Astrocyte (in vitro differentiated cells and primary cell): ENCODE data around the gene ATP6V0B.

Source experiments
- EZH2 ChIP-seq: IDR thresholded peaks from 2 replicates; pipeline ENCODE4 v1.6.1; 2012; ENCODE audit warnings: mild to moderate bottlenecking, low read length, inconsistent platforms; ENCODE audit not compliant: insufficient read depth
- TF ChIP-seq, protein P1 (sequence below): IDR thresholded peaks from 2 replicates; pipeline ENCODE4 v1.5.1; 2011; ENCODE audit warnings: low read depth, mild to moderate bottlenecking, inconsistent platforms, low read length, moderate library complexity; ENCODE audit not compliant: insufficient read depth

- TF ChIP-seq EZH2 = no peak
- TF ChIP-seq, protein P1, sequence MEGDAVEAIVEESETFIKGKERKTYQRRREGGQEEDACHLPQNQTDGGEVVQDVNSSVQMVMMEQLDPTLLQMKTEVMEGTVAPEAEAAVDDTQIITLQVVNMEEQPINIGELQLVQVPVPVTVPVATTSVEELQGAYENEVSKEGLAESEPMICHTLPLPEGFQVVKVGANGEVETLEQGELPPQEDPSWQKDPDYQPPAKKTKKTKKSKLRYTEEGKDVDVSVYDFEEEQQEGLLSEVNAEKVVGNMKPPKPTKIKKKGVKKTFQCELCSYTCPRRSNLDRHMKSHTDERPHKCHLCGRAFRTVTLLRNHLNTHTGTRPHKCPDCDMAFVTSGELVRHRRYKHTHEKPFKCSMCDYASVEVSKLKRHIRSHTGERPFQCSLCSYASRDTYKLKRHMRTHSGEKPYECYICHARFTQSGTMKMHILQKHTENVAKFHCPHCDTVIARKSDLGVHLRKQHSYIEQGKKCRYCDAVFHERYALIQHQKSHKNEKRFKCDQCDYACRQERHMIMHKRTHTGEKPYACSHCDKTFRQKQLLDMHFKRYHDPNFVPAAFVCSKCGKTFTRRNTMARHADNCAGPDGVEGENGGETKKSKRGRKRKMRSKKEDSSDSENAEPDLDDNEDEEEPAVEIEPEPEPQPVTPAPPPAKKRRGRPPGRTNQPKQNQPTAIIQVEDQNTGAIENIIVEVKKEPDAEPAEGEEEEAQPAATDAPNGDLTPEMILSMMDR = no peak
These were observed 27.4 kb downstream of the ATP6V0B start for GRCh38 chr1:44002165-44002564.
